GM06990 (cell line): ENCODE measurements around the gene TACR1.

ENCODE experiments used
- DNase-seq: peaks from one replicate; pipeline ENCODE4 v3.0.0-alpha.2; 2011; ENCODE audit not compliant: insufficient read length; ENCODE audit errors: extremely low read depth
- H3K27me3 ChIP-seq: replicated peaks from 2 replicates; pipeline ENCODE4 v1.6.0; 2011; ENCODE audit warnings: low read length; ENCODE audit not compliant: control insufficient read depth, insufficient read depth
- H3K36me3 ChIP-seq: 2 replicates; pipeline ENCODE4 v1.5.1; 2011; ENCODE audit warnings: low read length; ENCODE audit not compliant: control insufficient read depth, insufficient read depth
- H3K4me3 ChIP-seq: replicated peaks from 2 replicates; pipeline ENCODE4 v1.5.1; 2011; ENCODE audit warnings: low read depth, mild to moderate bottlenecking, control low read depth, low read length
- CTCF ChIP-seq: IDR thresholded peaks from 2 replicates; pipeline ENCODE4 v1.5.1; 2011; ENCODE audit warnings: low read length, control low read depth, mild to moderate bottlenecking, inconsistent platforms; ENCODE audit not compliant: insufficient read depth, poor library complexity, severe bottlenecking

TACR1 gene

GRCh38 chr2:75074228-75074627 is 125.1 kb downstream of the TACR1 start:
- no peak for DNase-seq
- Histone ChIP-seq H3K36me3 (no peaks in the 10 kb centered on the region), H3K27me3 (no peaks in the 10 kb centered on the region), H3K4me3 (no peak overlapping the region)
- no peak for TF ChIP-seq CTCF

GRCh38 chr2:75071766-75072165 is 127.6 kb downstream of the TACR1 start:
- TF ChIP-seq CTCF, result no peak
- no peak for DNase-seq
- Histone ChIP-seq H3K27me3 (no peaks in the 10 kb centered on the region), H3K4me3 (no peak overlapping the region), H3K36me3 (no peaks in the 10 kb centered on the region)

GRCh38 chr2:75068546-75068945 is 130.8 kb downstream of the TACR1 start:
- no peak for DNase-seq

GRCh38 chr2:75067506-75067905 is 131.8 kb downstream of the TACR1 start:
- Histone ChIP-seq H3K36me3 (no peaks in the 10 kb centered on the region), H3K4me3 (no peak overlapping the region), H3K27me3 (no peaks in the 10 kb centered on the region)
- TF ChIP-seq CTCF, result no peak
- DNase-seq, result no peak

More at GRCh38 chr2:75068546-75068945, 130.8 kb downstream of the TACR1 start:
- no peak for TF ChIP-seq CTCF
- no peaks in the 10 kb centered on the region for H3K27me3 ChIP-seq
- H3K36me3 ChIP-seq, result no peaks in the 10 kb centered on the region
- H3K4me3 ChIP-seq, result no peak overlapping the region

GRCh38 chr2:75066121-75066902 is 133.0 kb downstream of the TACR1 start:
- no peak for DNase-seq
- H3K27me3 ChIP-seq, result no peaks in the 10 kb centered on the region
- H3K36me3 ChIP-seq, result no peaks in the 10 kb centered on the region
- H3K4me3 ChIP-seq, result no peak overlapping the region
- no peak for TF ChIP-seq CTCF

- no peak for DNase-seq
- Histone ChIP-seq H3K27me3 (no peaks in the 10 kb centered on the region), H3K4me3 (no peak overlapping the region), H3K36me3 (no peaks in the 10 kb centered on the region)
- TF ChIP-seq CTCF, result no peak
Observed at GRCh38 chr2:75065402-75066008, 133.8 kb downstream of the TACR1 start.
